Ishikawa (cell line): ENCODE measurements around the gene GMNC.

Source experiments
- CEBPB ChIP-seq: IDR thresholded peaks from 2 replicates; pipeline ENCODE4 v1.6.1; 2012
- CREB1 ChIP-seq: IDR thresholded peaks from 2 replicates; pipeline ENCODE4 v1.6.1; 2012; ENCODE audit warnings: low read depth
- EGR1 ChIP-seq: IDR thresholded peaks from 2 replicates; pipeline ENCODE4 v1.6.1; 2012
- EP300 ChIP-seq: IDR thresholded peaks from 2 replicates; pipeline ENCODE4 v1.6.1; 2012; ENCODE audit warnings: borderline replicate concordance
- FOXM1 ChIP-seq: IDR thresholded peaks from 2 replicates; pipeline ENCODE4 v1.6.1; 2012; ENCODE audit warnings: low read depth, borderline replicate concordance
- MAX ChIP-seq: IDR thresholded peaks from 2 replicates; pipeline ENCODE4 v1.6.1; 2012
- NFIC ChIP-seq: IDR thresholded peaks from 2 replicates; pipeline ENCODE4 v1.6.1; 2012
- RAD21 ChIP-seq: IDR thresholded peaks from 2 replicates; pipeline ENCODE4 v1.6.1; 2012; ENCODE audit warnings: low read depth
- REST ChIP-seq: IDR thresholded peaks from 2 replicates; pipeline ENCODE4 v1.6.1; 2012; ENCODE audit warnings: low read depth, mild to moderate bottlenecking
- TAF1 ChIP-seq: IDR thresholded peaks from 2 replicates; pipeline ENCODE4 v1.6.1; 2012; ENCODE audit warnings: low read depth, mild to moderate bottlenecking
- TCF12 ChIP-seq: IDR thresholded peaks from 2 replicates; pipeline ENCODE4 v1.6.1; 2012; ENCODE audit warnings: low read depth
- TEAD4 ChIP-seq: IDR thresholded peaks from 2 replicates; pipeline ENCODE4 v1.6.1; 2012
- YY1 ChIP-seq: IDR thresholded peaks from 2 replicates; pipeline ENCODE4 v1.6.1; 2012; ENCODE audit warnings: low read depth
- ZBTB7A ChIP-seq: IDR thresholded peaks from 2 replicates; pipeline ENCODE4 v1.6.1; 2012; ENCODE audit warnings: low read depth
- TF ChIP-seq, protein P1 (sequence below): IDR thresholded peaks from 2 replicates; pipeline ENCODE4 v1.6.1; 2012

Gene GMNC

GRCh38 chr3:190854062-190854461 lies 8.4 kb downstream of the GMNC start:
- TF ChIP-seq EP300 (no peak), YY1 (no peak), CREB1 (no peak), RAD21 (no peak), NFIC (no peak), FOXM1 (no peak), ZBTB7A (no peak), TCF12 (no peak), TEAD4 (no peak), MAX (no peak), EGR1 (no peak), REST (no peak), TAF1 (no peak), CEBPB (no peak)
- TF ChIP-seq, protein P1, sequence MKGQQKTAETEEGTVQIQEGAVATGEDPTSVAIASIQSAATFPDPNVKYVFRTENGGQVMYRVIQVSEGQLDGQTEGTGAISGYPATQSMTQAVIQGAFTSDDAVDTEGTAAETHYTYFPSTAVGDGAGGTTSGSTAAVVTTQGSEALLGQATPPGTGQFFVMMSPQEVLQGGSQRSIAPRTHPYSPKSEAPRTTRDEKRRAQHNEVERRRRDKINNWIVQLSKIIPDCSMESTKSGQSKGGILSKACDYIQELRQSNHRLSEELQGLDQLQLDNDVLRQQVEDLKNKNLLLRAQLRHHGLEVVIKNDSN: no peak

DNA sequence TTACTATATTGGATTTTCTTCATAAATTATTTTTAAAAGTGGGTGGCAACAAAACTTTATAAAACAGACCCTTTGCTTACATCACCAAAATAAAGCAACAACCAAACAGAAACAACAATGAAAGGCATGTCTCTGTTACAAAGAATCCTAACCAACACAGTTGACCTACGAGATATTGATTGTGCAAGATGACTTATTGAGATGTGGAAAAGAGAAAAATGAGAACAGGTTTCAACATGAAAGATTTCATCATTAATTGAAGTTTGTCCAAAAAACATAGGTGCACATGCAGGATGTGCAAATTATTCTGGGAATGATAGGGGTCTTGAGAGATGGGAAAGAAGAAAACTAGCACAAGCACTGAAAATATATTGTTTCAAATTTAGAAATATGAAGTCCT lies 9.0 kb downstream of the GMNC start:
- TF ChIP-seq RAD21: no peak
- TF ChIP-seq MAX: no peak
- no peak for TF ChIP-seq CREB1
- no peak for TF ChIP-seq TEAD4
- no peak for TF ChIP-seq CEBPB
- no peak for TF ChIP-seq ZBTB7A
- TF ChIP-seq YY1: no peak
- no peak for TF ChIP-seq NFIC
- no peak for TF ChIP-seq TCF12
- TF ChIP-seq EP300: no peak
- no peak for TF ChIP-seq FOXM1
- no peak for TF ChIP-seq TAF1
- TF ChIP-seq, protein P1: no peak
- TF ChIP-seq REST: no peak

DNA sequence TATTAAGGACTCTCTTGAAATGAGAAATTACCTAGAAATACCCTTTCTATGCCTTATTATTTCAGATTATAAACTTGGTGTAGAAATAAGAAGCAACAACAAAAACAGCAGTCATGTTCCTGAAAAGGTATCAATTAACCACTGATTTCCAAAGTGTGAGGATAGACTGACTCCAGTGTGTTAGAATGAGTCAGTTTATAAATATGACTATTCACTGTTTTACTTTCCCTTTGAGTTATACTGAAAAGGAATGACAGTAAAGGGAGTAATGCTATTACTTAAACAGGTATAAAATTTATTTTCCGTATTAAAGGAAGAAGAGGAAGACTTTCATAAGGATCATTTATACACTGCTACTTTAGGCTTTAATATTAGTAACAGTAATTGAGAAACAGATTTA lies 12.9 kb downstream of the GMNC start:
- TF ChIP-seq CEBPB: no peak
- no peak for TF ChIP-seq ZBTB7A
- TF ChIP-seq YY1: no peak
- no peak for TF ChIP-seq NFIC
- TF ChIP-seq CREB1: no peak
- no peak for TF ChIP-seq REST
- no peak for TF ChIP-seq TEAD4
- no peak for TF ChIP-seq RAD21
- TF ChIP-seq EGR1: no peak
- no peak for TF ChIP-seq TAF1
- TF ChIP-seq FOXM1: no peak
- TF ChIP-seq EP300: no peak
- no peak for TF ChIP-seq MAX

- TF ChIP-seq RAD21 (no peak), MAX (no peak), CREB1 (no peak), YY1 (no peak), EP300 (no peak), REST (no peak), ZBTB7A (no peak), EGR1 (no peak), TAF1 (no peak), TCF12 (no peak)
Measured at GRCh38 chr3:190848870-190849269, 13.6 kb downstream of the GMNC start.
